ENCODE measurements around the gene FAT4.

DNA sequence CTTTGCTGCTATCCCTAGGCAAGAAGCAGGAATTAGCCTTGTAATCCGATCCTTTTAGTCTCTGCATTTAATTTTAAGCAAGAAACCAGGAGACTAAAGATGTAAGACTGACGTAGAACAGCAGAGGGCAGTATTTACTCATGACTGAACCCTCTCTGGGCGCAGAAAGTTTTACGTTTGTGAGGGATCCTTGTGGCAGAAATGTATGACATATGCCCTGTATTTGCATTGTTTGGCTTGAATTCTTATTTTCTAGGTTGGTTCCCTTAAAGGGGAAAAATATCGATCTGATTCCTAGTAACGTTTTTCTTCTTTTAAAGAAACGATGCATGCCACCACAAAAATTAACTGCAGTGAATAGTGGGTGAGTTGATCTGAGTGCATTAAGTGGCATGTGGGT is 1.3 kb upstream of the FAT4 start:
- TF ChIP-seq POLR2A (IDR thresholded peaks at IDR 0.05), result no peak
- TF ChIP-seq EP300 (IDR thresholded peaks at IDR 0.05), result no peak
- peak; percentile 69 to 90 (median 80) for TF ChIP-seq CTCF (IDR thresholded peaks at IDR 0.05)
